PC-3 (cell line): ENCODE measurements around the gene ZNF385C. TPM values are rescaled to one million over a fixed set of nuclear protein-coding genes. Genes with fewer than 3 reads are reported as not detected.
"Not testable (repeated sequence)": the region's sequence is repeated elsewhere in the genome, so short reads cannot be mapped to it uniquely, and the experiment has no call there.

Experiments used
- ATAC-seq: fragments of 200-7000 bp; cut with Tn5 transposase; 2 replicates; pipeline ENCODE4 v1.9.1; 2020; ENCODE audit warnings: mild to moderate bottlenecking, moderate library complexity
- BruUV-seq: library from RNA; stranded (reverse); fragments of 400-500 nt; replicated peaks from 2 replicates; lab custom pipeline; 2021; lab: Mats Ljungman, UMichigan
- CTCF ChIA-PET: fragments of 300-600 bp; sonication (Branson Sonifier 250); formaldehyde crosslinking; loops from one replicate; lab custom pipeline; 2022; ENCODE audit warnings: antibody characterized with exemption; lab: Charles Lee
- POLR2A ChIA-PET: fragments of 300-600 bp; sonication (Branson Sonifier 250); formaldehyde crosslinking; loops from one replicate; lab custom pipeline; 2022; ENCODE audit warnings: antibody characterized with exemption; ENCODE audit not compliant: unreplicated experiment; lab: Charles Lee
- DNase-seq: peaks from one replicate; pipeline ENCODE4 v3.0.0-alpha.2; 2015
- H2AFZ ChIP-seq: fragments of 300-600 bp; sonication (generic); 2 replicates; pipeline ENCODE4 v1.6.0; 2016; ENCODE audit warnings: antibody characterized with exemption, low read length
- H3F3A ChIP-seq: fragments of 300-600 bp; sonication (generic); one replicate; pipeline ENCODE4 v1.6.0; 2017; ENCODE audit warnings: antibody characterized with exemption, low read length, control low read depth, mild to moderate bottlenecking; ENCODE audit not compliant: unreplicated experiment
- H3K27ac ChIP-seq: fragments of 300-600 bp; sonication (generic); 2 replicates; pipeline ENCODE4 v1.5.1; 2016; ENCODE audit warnings: mild to moderate bottlenecking, low read length
- H3K27me3 ChIP-seq: fragments of 300-600 bp; sonication (generic); 2 replicates; pipeline ENCODE4 v1.6.1; 2016; ENCODE audit warnings: low read length, mixed read lengths
- H3K36me3 ChIP-seq: fragments of 300-600 bp; sonication (generic); 2 replicates; pipeline ENCODE4 v1.6.1; 2016; ENCODE audit warnings: low read depth, mixed run types, low read length, mixed read lengths
- H3K4me1 ChIP-seq: fragments of 300-600 bp; sonication (generic); 2 replicates; pipeline ENCODE4 v1.5.1; 2016; ENCODE audit warnings: low read length; ENCODE audit not compliant: insufficient read depth
- H3K4me2 ChIP-seq: fragments of 300-600 bp; sonication (generic); 2 replicates; pipeline ENCODE4 v1.6.0; 2016; ENCODE audit warnings: low read length
- H3K4me3 ChIP-seq: fragments of 300-600 bp; sonication (generic); 2 replicates; pipeline ENCODE4 v1.5.1; 2016; ENCODE audit warnings: mild to moderate bottlenecking, low read length, mixed read lengths
- H3K79me2 ChIP-seq: fragments of 300-600 bp; sonication (generic); 2 replicates; pipeline ENCODE4 v1.6.1; 2017; ENCODE audit warnings: low read length, mixed read lengths
- H3K9ac ChIP-seq: fragments of 300-600 bp; sonication (generic); 2 replicates; pipeline ENCODE4 v1.6.0; 2016; ENCODE audit warnings: mild to moderate bottlenecking, low read length
- H3K9me2 ChIP-seq: fragments of 300-600 bp; sonication (generic); replicated peaks from 2 replicates; pipeline ENCODE4 v1.6.1; 2016; ENCODE audit warnings: mixed run types, low read length, mixed read lengths
- H3K9me3 ChIP-seq: fragments of 300-600 bp; sonication (generic); 2 replicates; pipeline ENCODE4 v1.6.1; 2016; ENCODE audit warnings: low read length, mixed read lengths
- H4K20me1 ChIP-seq: fragments of 300-600 bp; sonication (generic); 2 replicates; pipeline ENCODE4 v1.6.1; 2016; ENCODE audit warnings: low read length, mixed read lengths
- CTCF ChIP-seq: fragments of 300-600 bp; sonication (generic); conservative IDR thresholded peaks from 2 replicates; pipeline ENCODE4 v1.5.1; 2017; ENCODE audit warnings: antibody characterized with exemption, low read depth, mild to moderate bottlenecking, low read length
- EZH2 ChIP-seq: fragments of 300-600 bp; sonication (generic); IDR thresholded peaks from one replicate; pipeline ENCODE4 v1.6.1; 2017; ENCODE audit warnings: antibody characterized with exemption, mild to moderate bottlenecking, low read length; ENCODE audit not compliant: unreplicated experiment
- EZH2phosphoT487 ChIP-seq: fragments of 300-600 bp; sonication (generic); IDR thresholded peaks from 2 replicates; pipeline ENCODE4 v1.6.1; 2018; ENCODE audit warnings: mild to moderate bottlenecking, antibody characterized with exemption, low read length, borderline replicate concordance
- intact Hi-C: fragments of 100-400 bp; cut with micrococcal nuclease; formaldehyde crosslinking; loops from 2 replicates; pipeline ENCODE4 v1.9.0; 2023
- total RNA-seq: library from RNA; depleted of rRNA; stranded (reverse); fragments of >200 nt; gene quantifications from 2 replicates; pipeline ENCODE4 v1.2.3, GENCODE V29; 2014

The ZNF385C gene
- total RNA-seq, 1 experiment from 2014 or later, result 0.04 TPM

- POLR2A ChIA-PET, result interaction anchor here (0.6 to 1.0 kb wide), 7 partner anchors 18 to 1801 kb away, joined by 3 to 7 read pairs (median 4); partner anchors contain the start of genes CNP, EIF1 and KLHL11
- peaks cover 17% of the 10 kb centered on the region for H3K4me1 ChIP-seq
Observed at GRCh38 chr17:42016941-42017865, 81.1 kb downstream of the ZNF385C start, which contains the start of gene DNAJC7. Gene DNAJC7, minus strand, starts transcription at chr17:42017439. Its CDS starts 23 bp downstream, at chr17:42017416.

GRCh38 chr17:42016411-42016831, 81.9 kb downstream of the ZNF385C start:
- H3K4me3 ChIP-seq, result peak overlapping the region; percentile 94
- peaks cover 4% of the 10 kb centered on the region; the same call in 1 of the 2 replicates for H4K20me1 ChIP-seq
- DNase-seq, result no peak
- no peaks in the 10 kb centered on the region for H3K27me3 ChIP-seq
- H3K4me2 ChIP-seq, result peak overlapping the region; percentile 94
- peak overlapping the region; percentile 96 for H3K9ac ChIP-seq
- peak overlapping the region; percentile 58; the same call in 1 of the 2 replicates for H3K27ac ChIP-seq
- no peaks in the 10 kb centered on the region for H3K9me3 ChIP-seq
- peaks cover 17% of the 10 kb centered on the region for H3K4me1 ChIP-seq
- no peaks in the 10 kb centered on the region for H3K36me3 ChIP-seq
- H2AFZ ChIP-seq, result peak overlapping the region; percentile 76; the same call in 1 of the 2 replicates
- no peaks in the 10 kb centered on the region for H3F3A ChIP-seq
- CTCF ChIA-PET, result no interaction called here
- ATAC-seq, result no peak
- no peaks in the 10 kb centered on the region for H3K9me2 ChIP-seq
- H3K79me2 ChIP-seq, result peaks cover 73% of the 10 kb centered on the region
- TF ChIP-seq CTCF (no peak), EZH2 (no peak), EZH2phosphoT487 (no peak)
- no TSS peak for BruUV-seq
- POLR2A ChIA-PET, result no interaction called here
- intact Hi-C loops, result no loop called here

More at GRCh38 chr17:42016941-42017865, 81.1 kb downstream of the ZNF385C start, which contains the start of gene DNAJC7:
- BruUV-seq, result TSS peak; percentile 65
- H3K9me3 ChIP-seq, result no peaks in the 10 kb centered on the region
- intact Hi-C loops, result loop anchor here (1.0 kb wide), 1 partner anchor 51 kb away; the partner anchor contains the start of gene CNP
- H2AFZ ChIP-seq, result peak within 1 kb of the TSS; percentile 76
- peak within 1 kb of the TSS; percentile 94 for H3K4me3 ChIP-seq
- ATAC-seq (peak; percentile 87), DNase-seq (peak; percentile 81)
- no peaks in the 10 kb centered on the region for H4K20me1 ChIP-seq
- H3K27ac ChIP-seq, result peak within 1 kb of the TSS; percentile 58
- TF ChIP-seq CTCF (no peak), EZH2phosphoT487 (no peak), EZH2 (no peak)
- no peaks in the 10 kb centered on the region for H3K36me3 ChIP-seq
- no peaks in the 10 kb centered on the region for H3F3A ChIP-seq
- peaks cover 68% of the 10 kb centered on the region for H3K79me2 ChIP-seq
- CTCF ChIA-PET, result interaction anchor here (0.6 to 1.3 kb wide), 2 partner anchors 15 to 54 kb away, joined by 3 to 6 read pairs; no protein-coding TSS in a partner anchor
- H3K27me3 ChIP-seq, result no peaks in the 10 kb centered on the region
- peak within 1 kb of the TSS; percentile 94 for H3K4me2 ChIP-seq
- H3K9me2 ChIP-seq, result no peaks in the 10 kb centered on the region
- H3K9ac ChIP-seq, result peak within 1 kb of the TSS; percentile 96

DNA sequence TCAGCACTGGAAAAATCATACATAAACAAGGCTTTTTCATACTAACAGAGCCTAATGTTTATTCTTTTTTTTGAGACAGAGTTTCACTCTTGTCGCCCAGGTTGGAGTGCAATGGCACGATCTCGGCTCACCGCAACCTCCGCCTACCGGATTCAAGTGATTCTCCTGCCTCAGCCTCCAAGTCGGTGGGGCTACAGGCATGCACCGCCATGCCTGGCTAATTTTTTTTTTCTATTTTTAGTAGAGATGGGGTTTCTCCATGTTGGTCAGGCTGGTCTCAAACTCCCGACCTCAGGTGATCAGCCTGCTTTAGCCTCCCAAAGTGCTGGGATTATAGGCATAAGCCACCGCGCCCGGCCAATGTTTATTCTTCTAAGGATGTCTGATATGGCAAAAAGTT, 84.5 kb downstream of the ZNF385C start:
- DNase-seq, H3K4me3 ChIP-seq, BruUV-seq, H3K4me2 ChIP-seq, ATAC-seq, intact Hi-C loops, CTCF ChIA-PET, H2AFZ ChIP-seq, H3K9me3 ChIP-seq, POLR2A ChIA-PET, H3K27ac ChIP-seq, H3K36me3 ChIP-seq, H3K9ac ChIP-seq, H3K27me3 ChIP-seq, H3K9me2 ChIP-seq, H3F3A ChIP-seq: not testable (repeated sequence)
- Histone ChIP-seq H3K79me2 (peaks cover 85% of the 10 kb centered on the region), H3K4me1 (peaks cover 20% of the 10 kb centered on the region; the same call in 1 of the 2 replicates), H4K20me1 (peaks cover 10% of the 10 kb centered on the region; the same call in 1 of the 2 replicates)

DNA sequence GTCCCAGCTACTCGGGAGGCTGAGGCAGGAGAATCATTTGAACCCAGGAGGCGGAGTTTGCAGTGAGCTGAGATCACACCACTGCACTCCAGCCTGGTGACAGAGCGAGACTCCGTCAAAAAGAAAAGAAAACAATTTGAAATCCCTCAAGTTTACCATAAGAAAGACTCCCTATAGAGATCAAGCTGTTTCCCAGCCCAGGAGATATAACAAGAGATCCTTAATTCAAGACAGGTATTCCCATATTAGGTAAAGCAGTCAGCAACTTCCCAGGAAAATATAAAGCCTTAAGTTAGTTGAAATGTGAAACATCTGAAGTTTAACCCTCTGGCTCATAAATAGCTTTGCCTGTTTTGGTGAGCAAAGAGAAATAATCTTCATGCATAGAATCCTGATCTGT, 85.9 kb downstream of the ZNF385C start:
- CTCF ChIA-PET, result not testable (repeated sequence)

More for the DNA sequence above, 85.9 kb downstream of the ZNF385C start:
- H3K4me3 ChIP-seq, H3K36me3 ChIP-seq, intact Hi-C loops, H3F3A ChIP-seq, H3K9me3 ChIP-seq, ATAC-seq, H3K9me2 ChIP-seq, DNase-seq, H3K9ac ChIP-seq, H3K27ac ChIP-seq, H3K4me2 ChIP-seq, H2AFZ ChIP-seq, H3K27me3 ChIP-seq, BruUV-seq: not testable (repeated sequence)
- peaks cover 10% of the 10 kb centered on the region; the same call in 1 of the 2 replicates for H4K20me1 ChIP-seq
- peaks cover 13% of the 10 kb centered on the region; the same call in 1 of the 2 replicates for H3K4me1 ChIP-seq
- H3K79me2 ChIP-seq, result peaks cover 95% of the 10 kb centered on the region
- POLR2A ChIA-PET, result interaction anchor here (0.7 kb wide), 1 partner anchor 507 kb away, joined by 3 read pairs; no protein-coding TSS in a partner anchor
